H9 (cell line): ENCODE data around the gene SDE2. TPM values are rescaled to one million over a fixed set of nuclear protein-coding genes. Genes with fewer than 3 reads are reported as not detected.
A peak's percentile ranks its signal among the peaks of the same experiment; 100 is the strongest.
"Not testable (repeated sequence)": the region's sequence is repeated elsewhere in the genome, so short reads cannot be mapped to it uniquely, and the experiment has no call there.

Source experiments
- DNase-seq: peaks from one replicate; pipeline ENCODE4 v3.0.0-alpha.2; 2017
- H2AFZ ChIP-seq: one replicate; pipeline ENCODE4 v1.6.1; 2013; ENCODE audit warnings: mild to moderate bottlenecking, low read length, control low read depth, moderate library complexity
- H2AK5ac ChIP-seq: 2 replicates; pipeline ENCODE4 v1.6.1; 2013; ENCODE audit warnings: low read length, control low read depth, mixed read lengths; ENCODE audit not compliant: insufficient read length
- H2BK120ac ChIP-seq: one replicate; pipeline ENCODE4 v1.6.1; 2013; ENCODE audit warnings: low read depth, mild to moderate bottlenecking, low read length, control low read depth, inconsistent platforms; ENCODE audit not compliant: poor library complexity, severe bottlenecking
- H2BK12ac ChIP-seq: 2 replicates; pipeline ENCODE4 v1.6.1; 2013; ENCODE audit warnings: low read length, control low read depth, mixed read lengths, low read depth; ENCODE audit not compliant: insufficient read length
- H2BK15ac ChIP-seq: 2 replicates; pipeline ENCODE4 v1.6.1; 2013; ENCODE audit warnings: low read depth, low read length, control low read depth
- H2BK20ac ChIP-seq: one replicate; pipeline ENCODE4 v1.6.1; 2013; ENCODE audit warnings: low read depth, mild to moderate bottlenecking, low read length, control low read depth, inconsistent platforms; ENCODE audit not compliant: poor library complexity, severe bottlenecking
- H2BK5ac ChIP-seq: 2 replicates; pipeline ENCODE4 v1.6.1; 2013; ENCODE audit warnings: low read length, control low read depth, mixed read lengths; ENCODE audit not compliant: insufficient read length
- H3K14ac ChIP-seq: 2 replicates; pipeline ENCODE4 v1.6.1; 2013; ENCODE audit warnings: low read length, control low read depth; ENCODE audit not compliant: insufficient read depth
- H3K18ac ChIP-seq: 2 replicates; pipeline ENCODE4 v1.6.1; 2013; ENCODE audit warnings: low read depth, mild to moderate bottlenecking, mixed read lengths, low read length, control low read depth; ENCODE audit not compliant: insufficient read length
- H3K23ac ChIP-seq: 2 replicates; pipeline ENCODE4 v1.6.1; 2013; ENCODE audit warnings: low read length, control low read depth, mixed read lengths, low read depth; ENCODE audit not compliant: insufficient read length
- H3K23me2 ChIP-seq: 2 replicates; pipeline ENCODE4 v1.6.1; 2013; ENCODE audit warnings: low read depth, mild to moderate bottlenecking, mixed read lengths, low read length, control low read depth; ENCODE audit not compliant: insufficient read length, poor library complexity, severe bottlenecking
- H3K27ac ChIP-seq: 2 replicates; pipeline ENCODE4 v1.5.1; 2013; ENCODE audit warnings: low read length, control low read depth, mixed read lengths, low read depth; ENCODE audit not compliant: insufficient read length
- H3K27me3 ChIP-seq: 2 replicates; pipeline ENCODE4 v1.6.1; 2013; ENCODE audit warnings: low read length, control low read depth, inconsistent platforms; ENCODE audit not compliant: insufficient read depth
- H3K4ac ChIP-seq: 2 replicates; pipeline ENCODE4 v1.6.1; 2013; ENCODE audit warnings: low read depth, mild to moderate bottlenecking, control low read depth, inconsistent platforms, low read length, moderate library complexity
- H3K4me1 ChIP-seq: 2 replicates; pipeline ENCODE4 v1.6.1; 2013; ENCODE audit warnings: low read length, control low read depth, inconsistent platforms; ENCODE audit not compliant: insufficient read depth
- H3K4me2 ChIP-seq: 2 replicates; pipeline ENCODE4 v1.6.1; 2013; ENCODE audit warnings: low read length, control low read depth, mixed read lengths; ENCODE audit not compliant: insufficient read length, insufficient read depth
- H3K56ac ChIP-seq: 2 replicates; pipeline ENCODE4 v1.6.1; 2013; ENCODE audit warnings: low read depth, mild to moderate bottlenecking, mixed read lengths, low read length, control low read depth; ENCODE audit not compliant: insufficient read length
- H3K79me1 ChIP-seq: 2 replicates; pipeline ENCODE4 v1.6.1; 2013; ENCODE audit warnings: low read depth, mild to moderate bottlenecking, moderate library complexity, low read length, control low read depth, inconsistent platforms; ENCODE audit not compliant: insufficient read depth, poor library complexity, severe bottlenecking
- H3K79me2 ChIP-seq: 2 replicates; pipeline ENCODE4 v1.6.1; 2013; ENCODE audit warnings: low read length, control low read depth, inconsistent platforms; ENCODE audit not compliant: insufficient read depth
- H3K9ac ChIP-seq: 2 replicates; pipeline ENCODE4 v1.6.1; 2013; ENCODE audit warnings: low read length, control low read depth, mixed read lengths; ENCODE audit not compliant: insufficient read length; ENCODE audit errors: extremely low read depth
- H3K9me3 ChIP-seq: one replicate; pipeline ENCODE4 v1.6.1; 2013; ENCODE audit warnings: low read depth, low read length, inconsistent platforms; ENCODE audit not compliant: control insufficient read depth
- H3T11ph ChIP-seq: one replicate; pipeline ENCODE4 v1.6.1; 2013; ENCODE audit warnings: mild to moderate bottlenecking, low read length, control low read depth, inconsistent platforms
- H4K20me1 ChIP-seq: one replicate; pipeline ENCODE4 v1.6.1; 2013; ENCODE audit not compliant: control insufficient read depth, insufficient read length, insufficient read depth
- H4K5ac ChIP-seq: 2 replicates; pipeline ENCODE4 v1.6.1; 2013; ENCODE audit warnings: low read depth, mild to moderate bottlenecking, mixed read lengths, low read length, control low read depth; ENCODE audit not compliant: insufficient read length
- H4K8ac ChIP-seq: replicated peaks from 2 replicates; pipeline ENCODE4 v1.6.1; 2013; ENCODE audit warnings: low read length, control low read depth, mixed read lengths, low read depth; ENCODE audit not compliant: insufficient read length
- H4K91ac ChIP-seq: 2 replicates; pipeline ENCODE4 v1.6.1; 2013; ENCODE audit warnings: low read depth, mild to moderate bottlenecking, moderate library complexity, mixed read lengths, low read length, control low read depth; ENCODE audit not compliant: insufficient read length
- H3K27ac Mint-ChIP-seq, 3 experiments: 2 replicates in 2 of 3; 3 replicates in 1 of 3; pipeline ENCODE4 v1.8.0; 2020 to 2021; ENCODE audit warnings: mixed read lengths in 3 of 3, mild to moderate bottlenecking in 1 of 3, moderate library complexity in 1 of 3
- H3K27me3 Mint-ChIP-seq: 2 replicates; pipeline ENCODE4 v1.8.0; 2021; ENCODE audit warnings: low read depth, mild to moderate bottlenecking, moderate library complexity, mixed read lengths
- H3K36me3 Mint-ChIP-seq, 3 experiments: 2 replicates in 2 of 3; 3 replicates in 1 of 3; pipeline ENCODE4 v1.8.0; 2020 to 2021; ENCODE audit warnings: low read depth in 3 of 3, mixed read lengths in 3 of 3; ENCODE audit not compliant: insufficient read depth in 1 of 3
- H3K4me1 Mint-ChIP-seq, 2 experiments: 2 replicates each; pipeline ENCODE4 v1.8.0; 2020; ENCODE audit warnings: mixed read lengths in 2 of 2
- H3K4me3 Mint-ChIP-seq, 2 experiments: 2 replicates in 1 of 2; 3 replicates in 1 of 2; pipeline ENCODE4 v1.8.0; 2020 to 2021; ENCODE audit warnings: mild to moderate bottlenecking in 2 of 2, mixed read lengths in 2 of 2, moderate library complexity in 1 of 2
- H3K9me3 Mint-ChIP-seq, 2 experiments: 2 replicates in 1 of 2; 3 replicates in 1 of 2; pipeline ENCODE4 v1.8.0; 2020; ENCODE audit warnings: mild to moderate bottlenecking in 2 of 2, mixed read lengths in 2 of 2, moderate library complexity in 1 of 2
- CTCF ChIP-seq: fragments of 200-600 bp; sonication (generic); conservative IDR thresholded peaks from 3 replicates; pipeline ENCODE4 v1.8.0; 2021; ENCODE audit warnings: antibody characterized with exemption, mild to moderate bottlenecking
- WGBS: extraction: QIAGEN DNeasy Blood & Tissue Kit; methylation state at CpG from one replicate; pipeline ENCODE4 v1.1.7; 2013; ENCODE audit warnings: missing lambda C conversion rate, low lambda C conversion rate, mixed read lengths; ENCODE audit not compliant: insufficient read length; ENCODE audit errors: extremely low coverage; 5-methylcytosine and 5-hydroxymethylcytosine counted together
- total RNA-seq: library from RNA; stranded (reverse); gene quantifications from 2 replicates; pipeline ENCODE4 v1.2.1, GENCODE V29; 2021

SDE2 gene
- total RNA-seq, 1 experiment from 2014 or later, result 20.5 TPM

GRCh38 chr1:225940385-225941151 lies 58.6 kb downstream of the SDE2 start:
- Histone ChIP-seq H3K4me2 (no peak overlapping the region), H2AFZ (no peak overlapping the region), H4K20me1 (no peaks in the 10 kb centered on the region), H3K18ac (no peak overlapping the region), H2AK5ac (no peak overlapping the region), H3K9me3 (no peaks in the 10 kb centered on the region), H3K56ac (no peak overlapping the region), H4K8ac (no peak overlapping the region), H3K14ac (no peak overlapping the region), H3K4ac (no peak overlapping the region), H3K27ac (no peak overlapping the region), H3K23ac (no peak overlapping the region), H2BK20ac (no peak overlapping the region), H2BK5ac (no peak overlapping the region), H4K5ac (no peak overlapping the region), H2BK120ac (no peak overlapping the region), H3K9ac (no peak overlapping the region), H3K4me1 (peaks cover 11% of the 10 kb centered on the region; the same call in 1 of the 2 replicates), H4K91ac (no peak overlapping the region), H3K23me2 (no peaks in the 10 kb centered on the region), H3K79me1 (no peaks in the 10 kb centered on the region), H3T11ph (no peak overlapping the region), H3K79me2 (no peaks in the 10 kb centered on the region), H3K27me3 (no peaks in the 10 kb centered on the region), H2BK15ac (no peak overlapping the region), H2BK12ac (no peak overlapping the region)
- Mint-ChIP-seq H3K27me3 (peaks cover 1% of the 10 kb centered on the region; the same call in 1 of the 2 replicates), H3K27ac (no peak overlapping the region), H3K9me3 (no peaks in the 10 kb centered on the region; a peak in 1 of 5 replicates), H3K36me3 (no peaks in the 10 kb centered on the region), H3K4me1 (peaks cover 30 to 37% of the 10 kb centered on the region in 2 experiments), H3K4me3 (peak overlapping the region in 1 of 2 experiments; percentile 68; a peak in 3 of 5 replicates)
- WGBS, result no CpG with 5 or more reads among the region's 25 CpGs
- DNase-seq, result peak; percentile 41
- TF ChIP-seq CTCF, result no peak

GRCh38 chr1:225939939-225940310 lies 59.2 kb downstream of the SDE2 start:
- H3T11ph ChIP-seq, H2BK120ac ChIP-seq, H3K27me3 Mint-ChIP-seq, H3K36me3 Mint-ChIP-seq, H3K27me3 ChIP-seq, H3K18ac ChIP-seq, H3K23me2 ChIP-seq, H4K20me1 ChIP-seq, H2BK5ac ChIP-seq, H4K5ac ChIP-seq, H3K9ac ChIP-seq, H3K4ac ChIP-seq, DNase-seq, H3K9me3 Mint-ChIP-seq, H3K9me3 ChIP-seq, H3K56ac ChIP-seq, H2BK20ac ChIP-seq, H3K27ac Mint-ChIP-seq, H4K91ac ChIP-seq, H3K14ac ChIP-seq, H4K8ac ChIP-seq, H2AFZ ChIP-seq, H3K23ac ChIP-seq, H2BK12ac ChIP-seq, H3K4me1 ChIP-seq, H2AK5ac ChIP-seq, H3K79me2 ChIP-seq, H2BK15ac ChIP-seq, H3K4me2 ChIP-seq, H3K79me1 ChIP-seq, H3K27ac ChIP-seq: not testable (repeated sequence)
- Mint-ChIP-seq H3K4me1 (peaks cover 23 to 31% of the 10 kb centered on the region in 2 experiments), H3K4me3 (peak overlapping the region in 1 of 2 experiments; percentile 68; a peak in 3 of 5 replicates)
- no CpG with 5 or more reads among the region's 8 CpGs for WGBS
